Keratinocyte (primary cell): ENCODE data around the gene MAEL. TPM values are rescaled to one million over a fixed set of nuclear protein-coding genes. Genes with fewer than 3 reads are reported as not detected.

ENCODE experiments used
- DNase-seq: peaks from one replicate; pipeline ENCODE4 v3.0.0-alpha.2; 2011; ENCODE audit warnings: low read depth, missing footprints, low spot score
- FAIRE-seq: peaks from 2 replicates; lab custom pipeline; 2011; peaks lifted over from hg19 to GRCh38; lab: Jason Lieb, UNC
- H2AFZ ChIP-seq: 2 replicates; pipeline ENCODE4 v1.6.0; 2012; ENCODE audit warnings: low read length, control low read depth, inconsistent platforms; ENCODE audit not compliant: control insufficient read depth
- H3K27ac ChIP-seq: 2 replicates; pipeline ENCODE4 v1.5.1; 2011; ENCODE audit warnings: low read length; ENCODE audit not compliant: control insufficient read depth, insufficient read depth
- H3K27me3 ChIP-seq: 3 replicates; pipeline ENCODE4 v1.6.0; 2011; ENCODE audit warnings: low read length; ENCODE audit not compliant: control insufficient read depth, insufficient read depth; ENCODE audit errors: extremely low read depth
- H3K36me3 ChIP-seq, 2 experiments: 2 replicates in 1 of 2; 3 replicates in 1 of 2; pipeline ENCODE4 v1.5.1; 2011; ENCODE audit warnings: low read length in 2 of 2, mild to moderate bottlenecking in 1 of 2; ENCODE audit not compliant: control insufficient read depth in 2 of 2, insufficient read depth in 2 of 2; ENCODE audit errors: extremely low read depth in 1 of 2
- H3K4me1 ChIP-seq: 3 replicates; pipeline ENCODE4 v1.5.1; 2011; ENCODE audit warnings: low read length; ENCODE audit not compliant: control insufficient read depth, insufficient read depth; ENCODE audit errors: extremely low read depth
- H3K4me2 ChIP-seq: 3 replicates; pipeline ENCODE4 v1.6.0; 2011; ENCODE audit warnings: low read depth, low read length; ENCODE audit not compliant: control insufficient read depth, insufficient read depth; ENCODE audit errors: extremely low read depth
- H3K4me3 ChIP-seq, 3 experiments: fragments of 200-600 bp in 1 of 3; sonication (generic) in 1 of 3; 2 replicates in 2 of 3; 3 replicates in 1 of 3; pipeline ENCODE4 v1.5.1; 2011 to 2016; ENCODE audit warnings: low read length in 3 of 3, mild to moderate bottlenecking in 3 of 3, control low read depth in 2 of 3, inconsistent platforms in 1 of 3, low read depth in 1 of 3, mixed read lengths in 1 of 3, mixed run types in 1 of 3, moderate library complexity in 1 of 3; ENCODE audit not compliant: control insufficient read depth in 2 of 3, insufficient read depth in 2 of 3; ENCODE audit errors: extremely low read depth in 1 of 3
- H3K79me2 ChIP-seq: 2 replicates; pipeline ENCODE4 v1.6.0; 2012; ENCODE audit warnings: low read length; ENCODE audit not compliant: control insufficient read depth, insufficient read depth
- H3K9ac ChIP-seq: 3 replicates; pipeline ENCODE4 v1.6.0; 2011; ENCODE audit warnings: low read length; ENCODE audit not compliant: control insufficient read depth, insufficient read depth; ENCODE audit errors: extremely low read depth
- H3K9me1 ChIP-seq: 3 replicates; pipeline ENCODE4 v1.6.0; 2011; ENCODE audit warnings: low read length; ENCODE audit not compliant: control insufficient read depth, insufficient read depth; ENCODE audit errors: extremely low read depth
- H3K9me3 ChIP-seq: 2 replicates; pipeline ENCODE4 v1.5.1; 2012; ENCODE audit warnings: low read depth, low read length; ENCODE audit not compliant: control insufficient read depth
- H4K20me1 ChIP-seq: 3 replicates; pipeline ENCODE4 v1.6.0; 2011; ENCODE audit warnings: low read length; ENCODE audit not compliant: control insufficient read depth, insufficient read depth; ENCODE audit errors: extremely low read depth
- EZH2 ChIP-seq: IDR thresholded peaks from one replicate; pipeline ENCODE4 v1.6.1; 2012; ENCODE audit warnings: inconsistent platforms, mild to moderate bottlenecking, low read length, moderate library complexity
- dilution Hi-C: fragments of 300-500 bp; cut with MboI; formaldehyde crosslinking; loops from one replicate; pipeline ENCODE4 v1.7.0; 2020; ENCODE audit warnings: low sequenced_read_pairs; ENCODE audit not compliant: extremely low pct_ligation_motif_present
- polyA plus RNA-seq, 5 experiments: library from polyadenylated mRNA; depleted of rRNA in 3 of 5; stranded (reverse) in 3 of 5; stranded (forward) in 1 of 5; unstranded in 1 of 5; fragments of >200 nt; gene quantifications; 1 replicate in 1 of 5; 2 replicates in 3 of 5; 3 replicates in 1 of 5; pipeline versions ENCODE4 v1.2.1 to v1.2.3, GENCODE V29; 2011 to 2012; ENCODE audit warnings: missing spikeins in 2 of 5, low read depth in 1 of 5, low replicate concordance in 1 of 5
- TF ChIP-seq, protein P1 (sequence below), 3 experiments: IDR thresholded peaks in 1 of 3; conservative IDR thresholded peaks in 1 of 3; optimal IDR thresholded peaks in 1 of 3; 2 replicates in 2 of 3; 3 replicates in 1 of 3; pipeline versions ENCODE3 to v1.5.1; 2011; ENCODE audit warnings: low read length in 3 of 3, mild to moderate bottlenecking in 3 of 3, moderate library complexity in 2 of 3, control low read depth in 1 of 3, inconsistent platforms in 1 of 3; ENCODE audit not compliant: insufficient read depth in 2 of 3; ENCODE audit errors: extremely low read depth in 1 of 3

The MAEL gene
- polyA plus RNA-seq, 1 donor (not counting 4 experiments of a cell fraction or from before 2014, with no cell fraction given): not detected

DNA sequence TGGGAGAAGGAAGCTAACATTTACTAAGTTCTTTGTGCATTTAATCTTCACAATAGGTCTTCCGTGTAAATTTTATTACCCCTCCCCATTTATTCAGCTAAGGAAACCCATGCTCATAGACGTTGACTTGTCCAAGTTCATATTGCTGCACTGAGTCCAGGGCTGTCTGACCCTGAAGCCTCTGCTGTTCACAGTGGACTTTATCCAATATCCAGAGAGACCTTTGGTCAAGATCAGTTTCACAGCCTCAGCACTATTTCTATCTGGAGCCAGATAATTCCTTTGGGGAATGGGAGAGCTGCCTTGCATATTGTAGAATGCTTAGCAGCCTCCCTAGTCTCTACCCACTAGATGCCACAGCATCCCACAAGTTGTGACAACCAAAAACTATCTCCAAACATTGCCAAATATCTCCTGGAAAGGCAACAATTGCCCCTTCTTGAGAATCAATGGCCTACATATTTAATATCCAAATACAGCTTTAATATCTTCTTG, 40.2 kb upstream of the MAEL start:
- Histone ChIP-seq H3K27ac (no peak overlapping the region), H4K20me1 (no peaks in the 10 kb centered on the region), H3K4me2 (no peak overlapping the region), H3K36me3 (no peaks in the 10 kb centered on the region), H2AFZ (no peak overlapping the region), H3K4me1 (peaks cover 3% of the 10 kb centered on the region), H3K79me2 (no peaks in the 10 kb centered on the region), H3K9me1 (no peaks in the 10 kb centered on the region), H3K9me3 (no peaks in the 10 kb centered on the region), H3K27me3 (peaks cover 34% of the 10 kb centered on the region), H3K4me3 (no peak overlapping the region), H3K9ac (no peak overlapping the region)
- DNase-seq (no peak), FAIRE-seq (no peak)
- dilution Hi-C loops: no loop called here
- TF ChIP-seq, protein P1, sequence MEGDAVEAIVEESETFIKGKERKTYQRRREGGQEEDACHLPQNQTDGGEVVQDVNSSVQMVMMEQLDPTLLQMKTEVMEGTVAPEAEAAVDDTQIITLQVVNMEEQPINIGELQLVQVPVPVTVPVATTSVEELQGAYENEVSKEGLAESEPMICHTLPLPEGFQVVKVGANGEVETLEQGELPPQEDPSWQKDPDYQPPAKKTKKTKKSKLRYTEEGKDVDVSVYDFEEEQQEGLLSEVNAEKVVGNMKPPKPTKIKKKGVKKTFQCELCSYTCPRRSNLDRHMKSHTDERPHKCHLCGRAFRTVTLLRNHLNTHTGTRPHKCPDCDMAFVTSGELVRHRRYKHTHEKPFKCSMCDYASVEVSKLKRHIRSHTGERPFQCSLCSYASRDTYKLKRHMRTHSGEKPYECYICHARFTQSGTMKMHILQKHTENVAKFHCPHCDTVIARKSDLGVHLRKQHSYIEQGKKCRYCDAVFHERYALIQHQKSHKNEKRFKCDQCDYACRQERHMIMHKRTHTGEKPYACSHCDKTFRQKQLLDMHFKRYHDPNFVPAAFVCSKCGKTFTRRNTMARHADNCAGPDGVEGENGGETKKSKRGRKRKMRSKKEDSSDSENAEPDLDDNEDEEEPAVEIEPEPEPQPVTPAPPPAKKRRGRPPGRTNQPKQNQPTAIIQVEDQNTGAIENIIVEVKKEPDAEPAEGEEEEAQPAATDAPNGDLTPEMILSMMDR (optimal IDR thresholded peaks at IDR 0.05 in 1 of 3, IDR thresholded peaks at IDR 0.05 in 1 of 3, conservative IDR thresholded peaks at IDR 0.05 in 1 of 3; ENCODE audit: extremely low read depth in 1 of 3, insufficient read depth in 2 of 3, low read length in 3 of 3): no peak
- TF ChIP-seq EZH2: no peak

DNA sequence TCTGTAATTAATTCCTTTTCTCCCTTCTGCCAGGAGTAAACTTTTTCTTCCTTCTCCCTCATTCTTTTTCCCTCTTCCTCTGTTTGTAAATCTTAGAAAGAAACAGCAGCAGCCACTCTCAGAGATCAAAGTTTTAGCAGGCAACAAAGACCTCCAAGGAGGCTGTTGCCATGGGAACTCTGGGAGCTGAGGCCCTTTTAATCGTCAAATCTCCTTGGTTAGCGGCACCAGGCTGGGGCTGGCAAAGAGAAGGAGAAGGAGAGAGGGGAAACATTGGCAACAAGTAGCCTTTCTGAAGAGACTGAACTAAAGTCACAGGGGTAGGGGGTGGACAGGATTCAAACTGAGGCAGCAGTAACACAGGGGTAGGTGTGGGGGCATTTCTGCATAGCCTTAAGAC, 38.9 kb upstream of the MAEL start:
- H2AFZ ChIP-seq: no peak overlapping the region
- H3K27ac ChIP-seq: no peak overlapping the region
- TF ChIP-seq, protein P1 (optimal IDR thresholded peaks at IDR 0.05 in 1 of 3, IDR thresholded peaks at IDR 0.05 in 1 of 3, conservative IDR thresholded peaks at IDR 0.05 in 1 of 3; ENCODE audit: extremely low read depth in 1 of 3, insufficient read depth in 2 of 3, low read length in 3 of 3): no peak
- no peak for TF ChIP-seq EZH2
- no peaks in the 10 kb centered on the region for H3K9me3 ChIP-seq
- DNase-seq (no peak), FAIRE-seq (no peak)
- H3K4me1 ChIP-seq: peaks cover 3% of the 10 kb centered on the region
- no peak overlapping the region for H3K4me3 ChIP-seq
- H3K36me3 ChIP-seq: no peaks in the 10 kb centered on the region
- dilution Hi-C loops: no loop called here
- no peaks in the 10 kb centered on the region for H3K9me1 ChIP-seq
- no peak overlapping the region for H3K4me2 ChIP-seq
- H3K9ac ChIP-seq: no peak overlapping the region
- H3K27me3 ChIP-seq: peaks cover 34% of the 10 kb centered on the region
- H4K20me1 ChIP-seq: no peaks in the 10 kb centered on the region
- no peaks in the 10 kb centered on the region for H3K79me2 ChIP-seq
